Caco-2 (cell line): ENCODE data around the gene HTRA2. TPM values are rescaled to one million over a fixed set of nuclear protein-coding genes. Genes with fewer than 3 reads are reported as not detected.

Experiments
- BruUV-seq: library from RNA; stranded (reverse); fragments of 400-500 nt; replicated peaks from 2 replicates; lab custom pipeline; 2021; lab: Mats Ljungman, UMichigan
- CTCF ChIA-PET: fragments of 300-600 bp; sonication (Branson Sonifier 250); formaldehyde crosslinking; loops from one replicate; lab custom pipeline; 2022; ENCODE audit warnings: antibody characterized with exemption; lab: Charles Lee
- POLR2A ChIA-PET: fragments of 300-600 bp; sonication (Branson Sonifier 250); formaldehyde crosslinking; loops from one replicate; lab custom pipeline; 2022; ENCODE audit warnings: antibody characterized with exemption; lab: Charles Lee
- DNase-seq, 2 experiments: peaks; one replicate each; pipeline versions ENCODE4 v3.0.0 to v3.0.0-alpha.2; 2020 to 2022
- H3K27me3 ChIP-seq: replicated peaks from 2 replicates; pipeline ENCODE4 v1.6.0; 2011; ENCODE audit warnings: low read length; ENCODE audit not compliant: control insufficient read depth, insufficient read depth
- H3K36me3 ChIP-seq: 2 replicates; pipeline ENCODE4 v1.5.1; 2011; ENCODE audit warnings: low read length; ENCODE audit not compliant: control insufficient read depth, insufficient read depth
- H3K4me1 ChIP-seq: fragments of 250-450 bp; sonication (Bioruptor Pico); 2 replicates; pipeline ENCODE4 v1.5.1; 2020; ENCODE audit warnings: mild to moderate bottlenecking
- H3K4me3 ChIP-seq: 2 replicates; pipeline ENCODE4 v1.5.1; 2011; ENCODE audit warnings: low read depth, mild to moderate bottlenecking, control low read depth, low read length
- H3K9me3 ChIP-seq: fragments of 250-450 bp; sonication (Bioruptor Pico); 2 replicates; pipeline ENCODE4 v1.5.1; 2020; ENCODE audit warnings: mild to moderate bottlenecking, moderate library complexity
- H3K27ac Mint-ChIP-seq: one replicate; pipeline ENCODE4 v1.8.0; 2022; ENCODE audit warnings: mixed read lengths; ENCODE audit not compliant: unreplicated experiment
- H3K27me3 Mint-ChIP-seq: one replicate; pipeline ENCODE4 v1.8.0; 2022; ENCODE audit warnings: mixed read lengths; ENCODE audit not compliant: insufficient read depth, unreplicated experiment
- H3K36me3 Mint-ChIP-seq: one replicate; pipeline ENCODE4 v1.8.0; 2022; ENCODE audit warnings: mild to moderate bottlenecking, mixed read lengths; ENCODE audit not compliant: insufficient read depth, unreplicated experiment
- H3K4me1 Mint-ChIP-seq: one replicate; pipeline ENCODE4 v1.8.0; 2022; ENCODE audit warnings: low read depth, mixed read lengths; ENCODE audit not compliant: unreplicated experiment
- H3K4me3 Mint-ChIP-seq: one replicate; pipeline ENCODE4 v1.8.0; 2022; ENCODE audit warnings: mild to moderate bottlenecking, moderate library complexity, mixed read lengths; ENCODE audit not compliant: unreplicated experiment
- H3K9me3 Mint-ChIP-seq: one replicate; pipeline ENCODE4 v1.8.0; 2022; ENCODE audit warnings: mixed read lengths; ENCODE audit not compliant: unreplicated experiment
- intact Hi-C: fragments of 100-400 bp; cut with micrococcal nuclease; formaldehyde crosslinking; loops from one replicate; pipeline ENCODE4 v1.10.0; 2022; ENCODE audit not compliant: unreplicated experiment
- total RNA-seq: library from RNA; stranded (reverse); gene quantifications from 2 replicates; pipeline ENCODE4 v1.2.3, GENCODE V29; 2022
- TF ChIP-seq, protein P1 (sequence below), 2 experiments: fragments of 200-600 bp in 1 of 2; IDR thresholded peaks; 1 replicate in 1 of 2; 2 replicates in 1 of 2; pipeline versions ENCODE4 v1.5.1 to v1.8.0; 2011 to 2022; ENCODE audit warnings: antibody characterized with exemption in 1 of 2, control low read depth in 1 of 2, inconsistent platforms in 1 of 2, low read depth in 1 of 2, low read length in 1 of 2, mild to moderate bottlenecking in 1 of 2, moderate library complexity in 1 of 2; ENCODE audit not compliant: insufficient read depth in 1 of 2, severe bottlenecking in 1 of 2, unreplicated experiment in 1 of 2

HTRA2 gene
- total RNA-seq, 1 experiment from 2014 or later = 27.3 TPM

GRCh38 chr2:74534411-74534810, 4.7 kb downstream of the HTRA2 start:
- Histone ChIP-seq H3K27me3 (no peaks in the 10 kb centered on the region), H3K4me1 (no peaks in the 10 kb centered on the region; the same call in 1 of the 2 replicates), H3K36me3 (no peaks in the 10 kb centered on the region), H3K4me3 (no peak overlapping the region), H3K9me3 (no peaks in the 10 kb centered on the region)
- DNase-seq = no peak
- BruUV-seq = no TSS peak
- ChIA-PET CTCF (no interaction called here), POLR2A (no interaction called here)
- intact Hi-C loops = no loop called here
- no peaks in the 10 kb centered on the region for H3K27me3 Mint-ChIP-seq
- H3K9me3 Mint-ChIP-seq = no peaks in the 10 kb centered on the region
- no peak overlapping the region for H3K27ac Mint-ChIP-seq
- H3K36me3 Mint-ChIP-seq = peaks cover 13% of the 10 kb centered on the region
- peaks cover 11% of the 10 kb centered on the region for H3K4me1 Mint-ChIP-seq
- no peak overlapping the region for H3K4me3 Mint-ChIP-seq
- TF ChIP-seq, protein P1, sequence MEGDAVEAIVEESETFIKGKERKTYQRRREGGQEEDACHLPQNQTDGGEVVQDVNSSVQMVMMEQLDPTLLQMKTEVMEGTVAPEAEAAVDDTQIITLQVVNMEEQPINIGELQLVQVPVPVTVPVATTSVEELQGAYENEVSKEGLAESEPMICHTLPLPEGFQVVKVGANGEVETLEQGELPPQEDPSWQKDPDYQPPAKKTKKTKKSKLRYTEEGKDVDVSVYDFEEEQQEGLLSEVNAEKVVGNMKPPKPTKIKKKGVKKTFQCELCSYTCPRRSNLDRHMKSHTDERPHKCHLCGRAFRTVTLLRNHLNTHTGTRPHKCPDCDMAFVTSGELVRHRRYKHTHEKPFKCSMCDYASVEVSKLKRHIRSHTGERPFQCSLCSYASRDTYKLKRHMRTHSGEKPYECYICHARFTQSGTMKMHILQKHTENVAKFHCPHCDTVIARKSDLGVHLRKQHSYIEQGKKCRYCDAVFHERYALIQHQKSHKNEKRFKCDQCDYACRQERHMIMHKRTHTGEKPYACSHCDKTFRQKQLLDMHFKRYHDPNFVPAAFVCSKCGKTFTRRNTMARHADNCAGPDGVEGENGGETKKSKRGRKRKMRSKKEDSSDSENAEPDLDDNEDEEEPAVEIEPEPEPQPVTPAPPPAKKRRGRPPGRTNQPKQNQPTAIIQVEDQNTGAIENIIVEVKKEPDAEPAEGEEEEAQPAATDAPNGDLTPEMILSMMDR (IDR thresholded peaks at IDR 0.05; ENCODE audit: insufficient read depth in 1 of 2, low read depth in 1 of 2, low read length in 1 of 2, severe bottlenecking in 1 of 2, unreplicated experiment in 1 of 2) = no peak

- Histone ChIP-seq H3K4me3 (no peak overlapping the region), H3K9me3 (no peaks in the 10 kb centered on the region), H3K36me3 (no peaks in the 10 kb centered on the region), H3K27me3 (no peaks in the 10 kb centered on the region), H3K4me1 (no peaks in the 10 kb centered on the region; the same call in 1 of the 2 replicates)
- H3K4me1 Mint-ChIP-seq = peaks cover 11% of the 10 kb centered on the region
- TF ChIP-seq, protein P1 (IDR thresholded peaks at IDR 0.05; ENCODE audit: insufficient read depth in 1 of 2, low read depth in 1 of 2, low read length in 1 of 2, severe bottlenecking in 1 of 2, unreplicated experiment in 1 of 2) = no peak
- H3K4me3 Mint-ChIP-seq = no peak overlapping the region
- H3K27me3 Mint-ChIP-seq = no peaks in the 10 kb centered on the region
- CTCF ChIA-PET = no interaction called here
- peaks cover 6% of the 10 kb centered on the region for H3K36me3 Mint-ChIP-seq
- H3K27ac Mint-ChIP-seq = no peak overlapping the region
- H3K9me3 Mint-ChIP-seq = no peaks in the 10 kb centered on the region
- POLR2A ChIA-PET = no interaction called here
- intact Hi-C loops = no loop called here
- DNase-seq = no peak
- no TSS peak for BruUV-seq
Observed at GRCh38 chr2:74535440-74535965, 5.8 kb downstream of the HTRA2 start.

- CTCF ChIA-PET = no interaction called here
- BruUV-seq = no TSS peak
Observed at GRCh38 chr2:74536166-74536950, 6.6 kb downstream of the HTRA2 start.

More at GRCh38 chr2:74536166-74536950, 6.6 kb downstream of the HTRA2 start:
- no peaks in the 10 kb centered on the region for H3K27me3 ChIP-seq
- H3K36me3 Mint-ChIP-seq = peaks cover 4% of the 10 kb centered on the region
- H3K27ac Mint-ChIP-seq = no peak overlapping the region
- POLR2A ChIA-PET = no interaction called here
- no peaks in the 10 kb centered on the region; the same call in 1 of the 2 replicates for H3K4me1 ChIP-seq
- no peaks in the 10 kb centered on the region for H3K36me3 ChIP-seq
- intact Hi-C loops = no loop called here
- H3K4me1 Mint-ChIP-seq = peaks cover 3% of the 10 kb centered on the region
- H3K4me3 Mint-ChIP-seq = no peak overlapping the region
- H3K9me3 ChIP-seq = no peaks in the 10 kb centered on the region
- no peak overlapping the region for H3K4me3 ChIP-seq
- H3K27me3 Mint-ChIP-seq = no peaks in the 10 kb centered on the region
- H3K9me3 Mint-ChIP-seq = no peaks in the 10 kb centered on the region
- TF ChIP-seq, protein P1 (IDR thresholded peaks at IDR 0.05; ENCODE audit: insufficient read depth in 1 of 2, low read depth in 1 of 2, low read length in 1 of 2, severe bottlenecking in 1 of 2, unreplicated experiment in 1 of 2) = no peak
- no peak for DNase-seq
